ENCODE results near the gene PRKN.

DNA sequence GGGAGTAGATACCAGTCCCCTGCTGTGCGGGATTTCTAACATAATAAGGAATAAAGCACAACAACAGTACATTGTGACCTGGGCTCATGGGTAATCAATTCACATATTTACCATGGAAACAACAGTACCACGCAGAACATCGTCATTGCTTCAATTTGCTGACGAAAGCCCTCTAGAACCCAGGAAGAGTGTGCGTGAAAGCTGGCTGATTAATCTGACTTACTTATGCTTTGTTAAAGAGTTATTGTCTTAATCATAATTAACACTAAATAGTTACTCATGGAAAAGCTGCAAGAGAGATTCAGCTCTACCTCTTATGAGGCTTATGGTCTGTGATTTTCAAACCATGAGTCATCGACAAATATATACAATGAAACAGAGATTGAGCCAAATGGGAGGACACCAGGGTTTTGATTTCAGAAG, 809.4 kb downstream of the PRKN start:
- TF ChIP-seq, protein P1, sequence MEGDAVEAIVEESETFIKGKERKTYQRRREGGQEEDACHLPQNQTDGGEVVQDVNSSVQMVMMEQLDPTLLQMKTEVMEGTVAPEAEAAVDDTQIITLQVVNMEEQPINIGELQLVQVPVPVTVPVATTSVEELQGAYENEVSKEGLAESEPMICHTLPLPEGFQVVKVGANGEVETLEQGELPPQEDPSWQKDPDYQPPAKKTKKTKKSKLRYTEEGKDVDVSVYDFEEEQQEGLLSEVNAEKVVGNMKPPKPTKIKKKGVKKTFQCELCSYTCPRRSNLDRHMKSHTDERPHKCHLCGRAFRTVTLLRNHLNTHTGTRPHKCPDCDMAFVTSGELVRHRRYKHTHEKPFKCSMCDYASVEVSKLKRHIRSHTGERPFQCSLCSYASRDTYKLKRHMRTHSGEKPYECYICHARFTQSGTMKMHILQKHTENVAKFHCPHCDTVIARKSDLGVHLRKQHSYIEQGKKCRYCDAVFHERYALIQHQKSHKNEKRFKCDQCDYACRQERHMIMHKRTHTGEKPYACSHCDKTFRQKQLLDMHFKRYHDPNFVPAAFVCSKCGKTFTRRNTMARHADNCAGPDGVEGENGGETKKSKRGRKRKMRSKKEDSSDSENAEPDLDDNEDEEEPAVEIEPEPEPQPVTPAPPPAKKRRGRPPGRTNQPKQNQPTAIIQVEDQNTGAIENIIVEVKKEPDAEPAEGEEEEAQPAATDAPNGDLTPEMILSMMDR (conservative IDR thresholded peaks at IDR 0.05; ENCODE audit: low read depth in 2 of 2) = no peak
- no peak for TF ChIP-seq JUNB (IDR thresholded peaks at IDR 0.05; ENCODE audit: unreplicated experiment)
- no peak for TF ChIP-seq EZH2 (IDR thresholded peaks at IDR 0.05; ENCODE audit: low read depth, unreplicated experiment)
- no peak for TF ChIP-seq EZH2phosphoT487 (IDR thresholded peaks at IDR 0.05; ENCODE audit: unreplicated experiment)
- TF ChIP-seq, protein P2, sequence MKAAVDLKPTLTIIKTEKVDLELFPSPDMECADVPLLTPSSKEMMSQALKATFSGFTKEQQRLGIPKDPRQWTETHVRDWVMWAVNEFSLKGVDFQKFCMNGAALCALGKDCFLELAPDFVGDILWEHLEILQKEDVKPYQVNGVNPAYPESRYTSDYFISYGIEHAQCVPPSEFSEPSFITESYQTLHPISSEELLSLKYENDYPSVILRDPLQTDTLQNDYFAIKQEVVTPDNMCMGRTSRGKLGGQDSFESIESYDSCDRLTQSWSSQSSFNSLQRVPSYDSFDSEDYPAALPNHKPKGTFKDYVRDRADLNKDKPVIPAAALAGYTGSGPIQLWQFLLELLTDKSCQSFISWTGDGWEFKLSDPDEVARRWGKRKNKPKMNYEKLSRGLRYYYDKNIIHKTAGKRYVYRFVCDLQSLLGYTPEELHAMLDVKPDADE (IDR thresholded peaks at IDR 0.05) = no peak
- TF ChIP-seq POLR2AphosphoS5 (IDR thresholded peaks at IDR 0.05; ENCODE audit: low read depth) = no peak
- no peak for TF ChIP-seq NANOG (IDR thresholded peaks at IDR 0.05; ENCODE audit: borderline replicate concordance)
- no peak for TF ChIP-seq ZNF331 (CRISPR knock-in tag; IDR thresholded peaks at IDR 0.05; ENCODE audit: low read depth)
- no peak for TF ChIP-seq REST (IDR thresholded peaks at IDR 0.05; ENCODE audit: unreplicated experiment)
- TF ChIP-seq STAT1 (IDR thresholded peaks at IDR 0.05; ENCODE audit: unreplicated experiment) = no peak
- no peak for TF ChIP-seq CREB1 (CRISPR knock-in tag; IDR thresholded peaks at IDR 0.05; ENCODE audit: low read depth)

All from GM23338 (cell line).